ENCODE results near the gene ZNF367.

ZNF367 gene
- total RNA-seq, result 13.3 reads per million, percentile 38 among the genes with 10 or more reads in this experiment

GRCh38 chr9:96418083-96418919 lies at the start of gene ZNF367:
Gene ZNF367, minus strand, starts transcription at chr9:96418370. Its CDS starts 338 bp downstream, at chr9:96418032.
- peak; percentile 84 for DNase-seq

GRCh38 chr9:96467784-96468183 lies 49.6 kb upstream of the ZNF367 start:
- DNase-seq, result no peak

GRCh38 chr9:96464426-96464825 lies 46.3 kb upstream of the ZNF367 start:
- DNase-seq, result no peak

GRCh38 chr9:96462541-96462940 lies 44.4 kb upstream of the ZNF367 start:
- no peak for DNase-seq

- DNase-seq, result no peak
Measured at GRCh38 chr9:96461336-96461735, 43.2 kb upstream of the ZNF367 start.

- no peak for DNase-seq
Measured at GRCh38 chr9:96460882-96461281, 42.7 kb upstream of the ZNF367 start.

GRCh38 chr9:96460470-96460869 lies 42.3 kb upstream of the ZNF367 start:
- DNase-seq, result no peak

- DNase-seq, result no peak
Measured at GRCh38 chr9:96459268-96460007, 41.3 kb upstream of the ZNF367 start.

GRCh38 chr9:96458226-96458625 lies 40.1 kb upstream of the ZNF367 start:
- DNase-seq, result no peak

- DNase-seq, result no peak
Measured at GRCh38 chr9:96457266-96457665, 39.1 kb upstream of the ZNF367 start.

- no peak for DNase-seq
Measured at GRCh38 chr9:96453625-96454024, 35.5 kb upstream of the ZNF367 start.

- DNase-seq, result peak; percentile 43
Measured at GRCh38 chr9:96450613-96451528, 32.7 kb upstream of the ZNF367 start.

GRCh38 chr9:96449845-96450612 lies 31.9 kb upstream of the ZNF367 start, which contains the start of gene HABP4:
Gene HABP4, plus strand, starts transcription at chr9:96450169. Its CDS starts 111 bp downstream, at chr9:96450280.
- peak; percentile 94 for DNase-seq

GRCh38 chr9:96449523-96449844 lies 31.3 kb upstream of the ZNF367 start:
- DNase-seq, result no peak

GRCh38 chr9:96448546-96449170 lies 30.5 kb upstream of the ZNF367 start:
- no peak for DNase-seq

- DNase-seq, result no peak
Measured at GRCh38 chr9:96447406-96447805, 29.2 kb upstream of the ZNF367 start.

GRCh38 chr9:96442491-96442890 lies 24.3 kb upstream of the ZNF367 start:
- DNase-seq, result no peak

GRCh38 chr9:96441798-96442445 lies 23.8 kb upstream of the ZNF367 start:
- DNase-seq, result no peak

- no peak for DNase-seq
Measured at GRCh38 chr9:96440671-96441199, 22.6 kb upstream of the ZNF367 start.

- DNase-seq, result no peak
Measured at GRCh38 chr9:96437454-96437853, 19.3 kb upstream of the ZNF367 start.

Data from effector CD4-positive, alpha-beta T cell (primary cell).